HEK293T (cell line): Measurements from ENCODE around the gene LRRC18.

ENCODE experiments used
- BHLHE40 ChIP-seq: fragments of 450-650 bp; IDR thresholded peaks from 2 replicates; pipeline ENCODE4 v1.6.1; 2016; ENCODE audit warnings: mild to moderate bottlenecking, moderate library complexity, borderline replicate concordance
- FOXM1 ChIP-seq: fragments of 450-650 bp; IDR thresholded peaks from 2 replicates; pipeline ENCODE4 v1.6.1; 2017; ENCODE audit warnings: mild to moderate bottlenecking, borderline replicate concordance
- LEF1 ChIP-seq: fragments of 450-650 bp; IDR thresholded peaks from 2 replicates; pipeline ENCODE4 v1.6.1; 2017; ENCODE audit warnings: mild to moderate bottlenecking, borderline replicate concordance
- SUZ12 ChIP-seq: fragments of 450-650 bp; IDR thresholded peaks from 2 replicates; pipeline ENCODE4 v1.6.1; 2016; ENCODE audit warnings: mild to moderate bottlenecking

DNA sequence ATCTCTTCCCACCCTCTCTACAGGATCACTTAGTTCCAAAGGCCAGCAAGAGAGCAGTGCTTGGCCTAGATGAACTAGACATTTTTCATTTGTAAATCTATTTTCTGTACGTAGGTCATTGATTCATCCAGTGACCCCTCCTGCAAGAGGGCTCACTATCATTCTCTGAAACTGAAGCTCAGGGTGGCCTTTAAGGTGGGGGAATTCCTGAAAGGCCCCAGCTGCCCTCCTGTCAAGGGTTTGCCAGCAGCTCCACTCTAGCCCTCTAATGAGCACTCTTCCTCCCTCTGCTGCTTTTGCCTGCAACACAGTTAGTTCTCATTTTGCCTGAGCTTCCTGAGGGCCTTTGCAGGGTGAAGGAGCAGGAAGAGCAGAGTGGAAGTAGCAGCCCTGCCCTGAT, 41.2 kb downstream of the LRRC18 start:
- TF ChIP-seq FOXM1 (no peak), LEF1 (no peak), SUZ12 (no peak), BHLHE40 (no peak)
